WTC11 (cell line): ENCODE results near the gene FAM177A1.
"Not testable (repeated sequence)": the region's sequence is repeated elsewhere in the genome, so short reads cannot be mapped to it uniquely, and the experiment has no call there.

Experiments
- ATF3 ChIP-seq: sonication (generic); formaldehyde crosslinking; conservative IDR thresholded peaks from 2 replicates; pipeline ENCODE4 v1.8.1; 2022; ENCODE audit warnings: mild to moderate bottlenecking, missing genetic modification reagents
- ATF6 ChIP-seq: sonication (generic); formaldehyde crosslinking; IDR thresholded peaks from 2 replicates; pipeline ENCODE4 v1.8.1; 2023; ENCODE audit warnings: mild to moderate bottlenecking, missing genetic modification reagents
- CTCF ChIP-seq: fragments of 200-600 bp; IDR thresholded peaks from 2 replicates; pipeline ENCODE4 v1.8.0; 2022; ENCODE audit warnings: antibody characterized with exemption
- HMGXB4 ChIP-seq: sonication (generic); formaldehyde crosslinking; IDR thresholded peaks from 2 replicates; pipeline ENCODE4 v1.8.1; 2023; ENCODE audit warnings: mild to moderate bottlenecking, moderate library complexity, missing genetic modification reagents
- KAT7 ChIP-seq: sonication (generic); formaldehyde crosslinking; IDR thresholded peaks from 2 replicates; pipeline ENCODE4 v1.8.1; 2023; ENCODE audit warnings: missing genetic modification reagents, mild to moderate bottlenecking, borderline replicate concordance
- RELA ChIP-seq: sonication (generic); formaldehyde crosslinking; IDR thresholded peaks from 2 replicates; pipeline ENCODE4 v1.8.1; 2022; ENCODE audit warnings: missing genetic modification reagents, mild to moderate bottlenecking, borderline replicate concordance
- ZMAT4 ChIP-seq: fragments of 250-450 bp; sonication (Bioruptor Pico); IDR thresholded peaks from 2 replicates; pipeline ENCODE4 v1.9.0; 2021; ENCODE audit warnings: mild to moderate bottlenecking
- ZNF281 ChIP-seq: sonication (generic); formaldehyde crosslinking; IDR thresholded peaks from 2 replicates; pipeline ENCODE4 v1.8.0; 2023; ENCODE audit warnings: mild to moderate bottlenecking, missing genetic modification reagents

GRCh38 chr14:35034944-35035554 lies 11.0 kb upstream of the FAM177A1 start:
- TF ChIP-seq ZNF281 (CRISPR knock-in tag); ZMAT4 (CRISPR knock-in tag); CTCF; KAT7 (CRISPR knock-in tag); ATF3 (CRISPR knock-in tag); HMGXB4; RELA; ATF6 (CRISPR knock-in tag): not testable (repeated sequence)
